ENCODE data around the gene PLAGL2. TPM values are rescaled to one million over a fixed set of nuclear protein-coding genes. Genes with fewer than 3 reads are reported as not detected.

The PLAGL2 gene
- polyA plus RNA-seq, 1 donor from 2014 or later = 2.7 TPM

DNA sequence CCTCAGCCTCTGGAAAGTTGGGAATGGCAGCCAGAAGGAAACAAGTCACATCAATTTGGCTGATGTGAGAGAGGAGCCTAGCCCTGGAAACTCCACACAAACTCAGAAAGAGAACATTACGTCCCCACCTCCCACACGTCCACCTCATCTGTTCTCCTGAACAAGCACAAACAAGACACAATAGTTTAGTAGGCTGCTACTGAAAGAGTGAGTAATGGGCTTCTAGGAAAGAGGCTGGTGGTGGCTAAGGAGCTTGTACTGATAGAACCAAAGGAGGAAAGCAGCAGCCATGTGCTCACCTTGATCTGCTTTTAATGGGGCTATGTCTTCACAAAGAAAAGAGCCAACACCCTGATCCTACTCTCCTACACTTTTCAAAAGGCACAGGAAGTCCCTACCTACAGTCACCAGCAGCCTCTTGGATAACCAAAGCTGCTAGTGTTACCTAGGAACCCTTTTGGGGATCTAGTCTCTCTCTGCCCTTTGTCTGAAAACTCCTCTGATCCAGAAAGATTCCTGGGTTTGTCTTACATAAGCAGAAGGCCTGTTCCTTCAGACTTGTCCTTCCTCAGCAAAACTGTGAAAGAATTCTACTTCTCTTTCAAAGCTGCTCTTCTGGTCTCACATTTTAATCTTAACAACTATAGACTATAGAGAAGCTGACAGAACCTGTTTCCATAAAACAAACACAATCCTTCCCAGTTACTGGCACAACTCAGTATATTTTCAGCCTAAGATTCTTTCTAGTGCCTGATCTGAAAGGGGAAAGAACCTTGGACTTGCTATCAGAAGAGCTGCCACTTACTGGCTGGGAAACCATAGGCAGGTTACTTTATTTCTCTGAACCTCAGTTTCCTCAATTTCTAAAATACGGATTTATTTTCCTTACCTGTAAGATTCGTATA is 3.1 kb downstream of the PLAGL2 start:
- Histone ChIP-seq H2AFZ (ENCODE audit: low read depth, low read length) (no peak overlapping the region), H3K4me2 (ENCODE audit: low read length) (no peak overlapping the region), H4K20me1 (ENCODE audit: insufficient read depth) (peaks cover 5% of the 10 kb centered on the region), H3F3A (ENCODE audit: insufficient read depth, low read length, poor library complexity, severe bottlenecking) (no peaks in the 10 kb centered on the region), H3K27me3 (ENCODE audit: insufficient read depth, low read depth, low read length) (no peaks in the 10 kb centered on the region), H3K79me2 (replicated peaks; ENCODE audit: insufficient read depth, low read length) (peaks cover 84% of the 10 kb centered on the region), H3K9me3 (ENCODE audit: low read length) (no peaks in the 10 kb centered on the region), H3K36me3 (ENCODE audit: insufficient read depth, low read length) (peaks cover 3% of the 10 kb centered on the region), H3K4me3 (ENCODE audit: low read length) (peak overlapping the region; percentile 77), H3K27ac (ENCODE audit: low read length) (no peak overlapping the region), H3K9me2 (ENCODE audit: insufficient read depth, low read length) (no peaks in the 10 kb centered on the region), H3K9ac (ENCODE audit: low read length) (peak overlapping the region; percentile 93)
- TF ChIP-seq MXI1 (conservative IDR thresholded peaks at IDR 0.05; ENCODE audit: poor library complexity, severe bottlenecking) (no peak), EZH2 (IDR thresholded peaks at IDR 0.05; ENCODE audit: borderline replicate concordance, insufficient read depth, low read length, poor library complexity, severe bottlenecking) (no peak), TAF1 (IDR thresholded peaks at IDR 0.05; ENCODE audit: low read depth) (no peak), POLR2AphosphoS5 (IDR thresholded peaks at IDR 0.05) (no peak), RAD21 (conservative IDR thresholded peaks at IDR 0.05) (no peak), EP300 (conservative IDR thresholded peaks at IDR 0.05; ENCODE audit: poor library complexity, severe bottlenecking) (no peak), SMC3 (conservative IDR thresholded peaks at IDR 0.05; ENCODE audit: poor library complexity) (no peak)
- TF ChIP-seq, protein P1, sequence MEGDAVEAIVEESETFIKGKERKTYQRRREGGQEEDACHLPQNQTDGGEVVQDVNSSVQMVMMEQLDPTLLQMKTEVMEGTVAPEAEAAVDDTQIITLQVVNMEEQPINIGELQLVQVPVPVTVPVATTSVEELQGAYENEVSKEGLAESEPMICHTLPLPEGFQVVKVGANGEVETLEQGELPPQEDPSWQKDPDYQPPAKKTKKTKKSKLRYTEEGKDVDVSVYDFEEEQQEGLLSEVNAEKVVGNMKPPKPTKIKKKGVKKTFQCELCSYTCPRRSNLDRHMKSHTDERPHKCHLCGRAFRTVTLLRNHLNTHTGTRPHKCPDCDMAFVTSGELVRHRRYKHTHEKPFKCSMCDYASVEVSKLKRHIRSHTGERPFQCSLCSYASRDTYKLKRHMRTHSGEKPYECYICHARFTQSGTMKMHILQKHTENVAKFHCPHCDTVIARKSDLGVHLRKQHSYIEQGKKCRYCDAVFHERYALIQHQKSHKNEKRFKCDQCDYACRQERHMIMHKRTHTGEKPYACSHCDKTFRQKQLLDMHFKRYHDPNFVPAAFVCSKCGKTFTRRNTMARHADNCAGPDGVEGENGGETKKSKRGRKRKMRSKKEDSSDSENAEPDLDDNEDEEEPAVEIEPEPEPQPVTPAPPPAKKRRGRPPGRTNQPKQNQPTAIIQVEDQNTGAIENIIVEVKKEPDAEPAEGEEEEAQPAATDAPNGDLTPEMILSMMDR (IDR thresholded peaks at IDR 0.05; ENCODE audit: poor library complexity, severe bottlenecking) = no peak
- TF ChIP-seq, protein P2, sequence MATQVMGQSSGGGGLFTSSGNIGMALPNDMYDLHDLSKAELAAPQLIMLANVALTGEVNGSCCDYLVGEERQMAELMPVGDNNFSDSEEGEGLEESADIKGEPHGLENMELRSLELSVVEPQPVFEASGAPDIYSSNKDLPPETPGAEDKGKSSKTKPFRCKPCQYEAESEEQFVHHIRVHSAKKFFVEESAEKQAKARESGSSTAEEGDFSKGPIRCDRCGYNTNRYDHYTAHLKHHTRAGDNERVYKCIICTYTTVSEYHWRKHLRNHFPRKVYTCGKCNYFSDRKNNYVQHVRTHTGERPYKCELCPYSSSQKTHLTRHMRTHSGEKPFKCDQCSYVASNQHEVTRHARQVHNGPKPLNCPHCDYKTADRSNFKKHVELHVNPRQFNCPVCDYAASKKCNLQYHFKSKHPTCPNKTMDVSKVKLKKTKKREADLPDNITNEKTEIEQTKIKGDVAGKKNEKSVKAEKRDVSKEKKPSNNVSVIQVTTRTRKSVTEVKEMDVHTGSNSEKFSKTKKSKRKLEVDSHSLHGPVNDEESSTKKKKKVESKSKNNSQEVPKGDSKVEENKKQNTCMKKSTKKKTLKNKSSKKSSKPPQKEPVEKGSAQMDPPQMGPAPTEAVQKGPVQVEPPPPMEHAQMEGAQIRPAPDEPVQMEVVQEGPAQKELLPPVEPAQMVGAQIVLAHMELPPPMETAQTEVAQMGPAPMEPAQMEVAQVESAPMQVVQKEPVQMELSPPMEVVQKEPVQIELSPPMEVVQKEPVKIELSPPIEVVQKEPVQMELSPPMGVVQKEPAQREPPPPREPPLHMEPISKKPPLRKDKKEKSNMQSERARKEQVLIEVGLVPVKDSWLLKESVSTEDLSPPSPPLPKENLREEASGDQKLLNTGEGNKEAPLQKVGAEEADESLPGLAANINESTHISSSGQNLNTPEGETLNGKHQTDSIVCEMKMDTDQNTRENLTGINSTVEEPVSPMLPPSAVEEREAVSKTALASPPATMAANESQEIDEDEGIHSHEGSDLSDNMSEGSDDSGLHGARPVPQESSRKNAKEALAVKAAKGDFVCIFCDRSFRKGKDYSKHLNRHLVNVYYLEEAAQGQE (IDR thresholded peaks at IDR 0.05; ENCODE audit: borderline replicate concordance) = no peak

DNA sequence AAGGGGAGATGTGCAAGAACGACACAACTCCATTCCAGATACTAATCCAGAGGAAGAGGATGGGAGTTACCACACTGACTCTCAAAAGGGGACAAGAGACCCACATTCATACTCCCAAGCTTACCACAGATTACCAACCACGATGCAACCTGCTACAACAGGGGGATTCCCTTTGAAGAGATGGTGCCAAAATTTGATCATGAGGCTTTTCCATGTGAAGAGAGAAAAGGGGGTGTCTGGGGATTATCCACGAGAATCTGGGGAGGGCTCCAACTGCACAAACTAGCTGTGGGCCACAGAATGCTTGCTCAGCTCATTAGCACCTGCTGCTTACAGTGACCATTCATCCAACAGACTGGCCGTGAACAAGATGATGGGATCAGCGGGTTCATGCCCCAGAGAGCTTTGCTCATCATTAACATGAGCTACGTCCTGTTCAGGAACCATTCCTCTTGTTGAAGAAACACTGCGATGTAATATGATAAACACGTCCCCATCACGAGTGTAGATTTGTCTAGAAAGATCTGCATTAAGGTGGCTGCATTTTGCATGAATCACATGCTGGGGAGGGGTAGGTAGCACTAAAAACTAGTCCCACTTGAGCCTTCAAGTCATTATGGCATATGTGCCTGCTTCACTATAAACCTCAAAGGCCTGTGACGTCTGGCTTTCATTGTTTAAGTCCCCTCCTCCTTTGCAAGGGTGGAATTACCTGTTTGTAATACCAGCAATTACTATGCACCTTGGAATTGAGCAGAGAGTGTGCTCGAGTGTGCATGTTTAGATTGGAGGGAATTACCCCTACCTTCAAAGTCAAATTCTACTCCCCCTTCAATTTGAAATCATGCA is 4.0 kb downstream of the PLAGL2 start:
- Histone ChIP-seq H3F3A (ENCODE audit: insufficient read depth, low read length, poor library complexity, severe bottlenecking) (no peaks in the 10 kb centered on the region), H4K20me1 (ENCODE audit: insufficient read depth) (peaks cover 5% of the 10 kb centered on the region), H3K9me3 (ENCODE audit: low read length) (no peaks in the 10 kb centered on the region), H3K79me2 (replicated peaks; ENCODE audit: insufficient read depth, low read length) (peaks cover 92% of the 10 kb centered on the region), H3K9ac (ENCODE audit: low read length) (no peak overlapping the region), H3K27me3 (ENCODE audit: insufficient read depth, low read depth, low read length) (no peaks in the 10 kb centered on the region), H3K9me2 (ENCODE audit: insufficient read depth, low read length) (no peaks in the 10 kb centered on the region), H3K4me2 (ENCODE audit: low read length) (no peak overlapping the region), H3K36me3 (ENCODE audit: insufficient read depth, low read length) (peaks cover 8% of the 10 kb centered on the region), H2AFZ (ENCODE audit: low read depth, low read length) (no peak overlapping the region), H3K27ac (ENCODE audit: low read length) (no peak overlapping the region), H3K4me3 (ENCODE audit: low read length) (peak overlapping the region; percentile 77)
- TF ChIP-seq POLR2AphosphoS5 (IDR thresholded peaks at IDR 0.05) (no peak), EZH2 (IDR thresholded peaks at IDR 0.05; ENCODE audit: borderline replicate concordance, insufficient read depth, low read length, poor library complexity, severe bottlenecking) (no peak), EP300 (conservative IDR thresholded peaks at IDR 0.05; ENCODE audit: poor library complexity, severe bottlenecking) (no peak), MXI1 (conservative IDR thresholded peaks at IDR 0.05; ENCODE audit: poor library complexity, severe bottlenecking) (no peak), SMC3 (conservative IDR thresholded peaks at IDR 0.05; ENCODE audit: poor library complexity) (no peak), RAD21 (conservative IDR thresholded peaks at IDR 0.05) (no peak), TAF1 (IDR thresholded peaks at IDR 0.05; ENCODE audit: low read depth) (no peak)
- TF ChIP-seq, protein P1 (IDR thresholded peaks at IDR 0.05; ENCODE audit: poor library complexity, severe bottlenecking) = no peak
- TF ChIP-seq, protein P2 (IDR thresholded peaks at IDR 0.05; ENCODE audit: borderline replicate concordance) = no peak

Measured in neural cell (in vitro differentiated cells).